Glomerular visceral epithelial cell (primary cell): ENCODE data around the gene VSIG10.
A peak's percentile ranks its signal among the peaks of the same experiment; 100 is the strongest.
"Not testable (repeated sequence)": the region's sequence is repeated elsewhere in the genome, so short reads cannot be mapped to it uniquely, and the experiment has no call there.

ENCODE experiments used
- DNase-seq: peaks from one replicate; pipeline ENCODE4 v3.0.0-alpha.2; 2016; ENCODE audit errors: extremely low spot score

Gene VSIG10

GRCh38 chr12:118103601-118104382 is at the start of gene VSIG10:
TSS of gene VSIG10 (minus strand) at chr12:118104011. CDS start at chr12:118103671, 340 bp downstream.
- peak; percentile 84 for DNase-seq

GRCh38 chr12:118151755-118152154 is 47.9 kb upstream of the VSIG10 start:
- no peak for DNase-seq

- DNase-seq = no peak
Measured at GRCh38 chr12:118150625-118151024, 46.8 kb upstream of the VSIG10 start.

GRCh38 chr12:118148287-118148686 is 44.5 kb upstream of the VSIG10 start:
- no peak for DNase-seq

GRCh38 chr12:118145798-118146156 is 42.0 kb upstream of the VSIG10 start:
- DNase-seq = no peak

- DNase-seq = no peak
Measured at GRCh38 chr12:118145113-118145797, 41.4 kb upstream of the VSIG10 start.

- DNase-seq = no peak
Measured at GRCh38 chr12:118144499-118144898, 40.7 kb upstream of the VSIG10 start.

- DNase-seq = no peak
Measured at GRCh38 chr12:118140825-118141224, 37.0 kb upstream of the VSIG10 start.

GRCh38 chr12:118137148-118137678 is 33.4 kb upstream of the VSIG10 start:
- DNase-seq = no peak

- DNase-seq = peak; percentile 15
Measured at GRCh38 chr12:118136559-118137003, 32.8 kb upstream of the VSIG10 start.

- DNase-seq = peak; percentile 89
Measured at GRCh38 chr12:118135788-118136558, 32.2 kb upstream of the VSIG10 start, which contains the start of gene PEBP1. TSS of gene PEBP1 (plus strand) at chr12:118136124. CDS start at chr12:118136210, 86 bp downstream.

- not testable (repeated sequence) for DNase-seq
Measured at GRCh38 chr12:118129436-118129835, 25.6 kb upstream of the VSIG10 start.

GRCh38 chr12:118127867-118128266 is 24.1 kb upstream of the VSIG10 start:
- DNase-seq = no peak

- DNase-seq = no peak
Measured at GRCh38 chr12:118126119-118126757, 22.4 kb upstream of the VSIG10 start.

- no peak for DNase-seq
Measured at GRCh38 chr12:118125743-118126118, 21.9 kb upstream of the VSIG10 start.

GRCh38 chr12:118124333-118124874 is 20.6 kb upstream of the VSIG10 start:
- DNase-seq = no peak

- no peak for DNase-seq
Measured at GRCh38 chr12:118122264-118122663, 18.5 kb upstream of the VSIG10 start.

GRCh38 chr12:118120579-118121363 is 17.0 kb upstream of the VSIG10 start:
- peak; percentile 73 for DNase-seq

GRCh38 chr12:118119449-118119879 is 15.7 kb upstream of the VSIG10 start:
- no peak for DNase-seq

- no peak for DNase-seq
Measured at GRCh38 chr12:118109088-118109487, 5.3 kb upstream of the VSIG10 start.
